Measurements from ENCODE around the gene SPON2.

DNA sequence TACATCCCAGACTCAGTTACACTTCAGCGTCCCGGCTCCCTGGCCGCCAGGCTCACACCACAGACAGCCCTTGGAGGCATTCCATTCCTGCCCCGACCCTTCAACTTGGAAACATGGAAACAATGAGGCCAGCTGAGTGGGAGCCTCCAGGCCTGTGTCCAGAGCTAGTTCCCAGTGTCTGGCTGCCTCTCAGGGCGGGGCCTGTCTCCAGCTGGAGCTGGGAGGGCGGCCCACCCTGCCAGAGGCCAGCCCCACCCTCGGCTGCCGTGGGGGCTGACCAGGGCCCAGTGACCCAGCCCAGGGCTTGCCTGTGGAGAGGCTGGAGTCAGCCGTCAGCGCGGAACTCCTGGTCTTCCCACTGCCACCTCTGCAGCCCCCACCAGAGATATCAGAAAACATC is 37.4 kb upstream of the SPON2 start:
- TF ChIP-seq POLR2A (IDR thresholded peaks at IDR 0.05; ENCODE audit: low read length), result no peak
- no peak for TF ChIP-seq BHLHE40 (IDR thresholded peaks at IDR 0.05; ENCODE audit: low read depth, low read length)
- TF ChIP-seq RFX5 (IDR thresholded peaks at IDR 0.05), result no peak
- TF ChIP-seq KDM5A (IDR thresholded peaks at IDR 0.05), result no peak
- TF ChIP-seq CTCF (IDR thresholded peaks at IDR 0.05), result no peak
- no peak for TF ChIP-seq CHD4 (IDR thresholded peaks at IDR 0.05; ENCODE audit: borderline replicate concordance)
- TF ChIP-seq, protein P1, sequence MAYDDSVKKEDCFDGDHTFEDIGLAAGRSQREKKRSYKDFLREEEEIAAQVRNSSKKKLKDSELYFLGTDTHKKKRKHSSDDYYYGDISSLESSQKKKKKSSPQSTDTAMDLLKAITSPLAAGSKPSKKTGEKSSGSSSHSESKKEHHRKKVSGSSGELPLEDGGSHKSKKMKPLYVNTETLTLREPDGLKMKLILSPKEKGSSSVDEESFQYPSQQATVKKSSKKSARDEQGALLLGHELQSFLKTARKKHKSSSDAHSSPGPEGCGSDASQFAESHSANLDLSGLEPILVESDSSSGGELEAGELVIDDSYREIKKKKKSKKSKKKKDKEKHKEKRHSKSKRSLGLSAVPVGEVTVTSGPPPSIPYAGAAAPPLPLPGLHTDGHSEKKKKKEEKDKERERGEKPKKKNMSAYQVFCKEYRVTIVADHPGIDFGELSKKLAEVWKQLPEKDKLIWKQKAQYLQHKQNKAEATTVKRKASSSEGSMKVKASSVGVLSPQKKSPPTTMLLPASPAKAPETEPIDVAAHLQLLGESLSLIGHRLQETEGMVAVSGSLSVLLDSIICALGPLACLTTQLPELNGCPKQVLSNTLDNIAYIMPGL (CRISPR knock-in tag; IDR thresholded peaks at IDR 0.05; ENCODE audit: borderline replicate concordance), result no peak
- TF ChIP-seq, protein P2, sequence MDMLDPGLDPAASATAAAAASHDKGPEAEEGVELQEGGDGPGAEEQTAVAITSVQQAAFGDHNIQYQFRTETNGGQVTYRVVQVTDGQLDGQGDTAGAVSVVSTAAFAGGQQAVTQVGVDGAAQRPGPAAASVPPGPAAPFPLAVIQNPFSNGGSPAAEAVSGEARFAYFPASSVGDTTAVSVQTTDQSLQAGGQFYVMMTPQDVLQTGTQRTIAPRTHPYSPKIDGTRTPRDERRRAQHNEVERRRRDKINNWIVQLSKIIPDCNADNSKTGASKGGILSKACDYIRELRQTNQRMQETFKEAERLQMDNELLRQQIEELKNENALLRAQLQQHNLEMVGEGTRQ (IDR thresholded peaks at IDR 0.05), result no peak

Data from A549 (cell line).